ENCODE results near the gene TMEM135.

The TMEM135 gene

DNA sequence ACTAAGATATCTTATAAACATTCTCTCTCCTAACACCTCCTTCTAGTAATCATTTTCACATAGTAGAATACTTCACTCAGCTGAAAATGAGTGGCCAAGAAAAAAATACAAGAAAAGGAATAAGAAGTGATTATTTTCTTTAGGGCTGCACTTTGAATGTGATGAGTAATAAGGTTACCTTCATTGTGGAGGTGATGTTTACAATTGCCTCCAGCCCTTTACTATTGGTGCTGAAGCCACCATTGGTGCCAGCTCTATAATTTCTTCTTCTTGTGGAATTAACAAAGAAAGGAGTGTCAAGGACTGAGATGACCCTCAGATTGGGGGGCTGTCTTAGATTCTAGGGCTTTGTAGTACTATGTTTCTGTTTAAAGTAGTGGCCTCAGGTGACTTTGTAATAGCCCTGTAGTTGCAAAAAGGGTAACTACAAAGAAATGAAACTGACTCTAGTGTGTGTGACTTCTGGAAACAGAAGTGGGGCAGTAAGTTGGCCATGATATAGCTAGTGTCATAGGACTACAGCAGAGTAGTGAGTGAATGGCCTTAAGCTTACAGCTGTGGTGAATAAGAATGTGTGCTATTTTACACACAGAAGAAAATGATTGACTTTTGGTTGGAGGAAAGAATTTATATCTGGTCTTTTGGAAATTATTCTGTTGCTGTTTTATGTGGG is 287.2 kb downstream of the TMEM135 start:
- Histone ChIP-seq H3K9me3 (ENCODE audit: insufficient read depth, low read length) (no peaks in the 10 kb centered on the region), H3K4me3 (ENCODE audit: insufficient read length, low read depth) (no peak overlapping the region), H3K9ac (ENCODE audit: insufficient read length, low read depth) (no peak overlapping the region), H3K36me3 (ENCODE audit: insufficient read depth, insufficient read length, low read length) (peaks cover 4% of the 10 kb centered on the region), H3K27me3 (ENCODE audit: insufficient read depth, insufficient read length) (no peaks in the 10 kb centered on the region), H3K4me1 (ENCODE audit: insufficient read depth, insufficient read length) (no peaks in the 10 kb centered on the region)
- DNase-seq (ENCODE audit: low read depth, low spot score) = no peak
- TF ChIP-seq SUZ12 (IDR thresholded peaks at IDR 0.05; ENCODE audit: extremely low read depth, insufficient read depth, insufficient read length) = no peak
- TF ChIP-seq YY1 (IDR thresholded peaks at IDR 0.05; ENCODE audit: insufficient read depth, insufficient read length) = no peak
- no peak for TF ChIP-seq ZNF274 (IDR thresholded peaks at IDR 0.05; ENCODE audit: low read depth, low read length)

DNA sequence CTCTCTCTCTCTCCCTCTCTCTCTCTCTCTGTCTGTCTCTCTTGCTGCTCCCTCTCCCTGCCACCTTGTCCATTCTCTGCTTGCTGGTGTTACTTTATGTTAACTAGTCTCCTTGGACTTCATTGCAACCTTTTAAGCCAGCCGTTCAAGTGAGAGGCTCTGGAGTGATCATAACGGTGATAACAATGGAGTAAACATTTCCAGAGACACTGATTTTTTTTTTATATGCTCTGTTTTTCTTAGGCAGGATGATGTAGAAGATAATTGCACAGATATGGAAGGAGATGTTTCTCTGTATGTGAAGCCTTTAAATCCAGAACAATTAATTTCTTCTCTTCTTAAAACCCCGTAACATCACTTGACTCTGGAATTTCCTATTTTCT is 287.7 kb downstream of the TMEM135 start:
- no peak for DNase-seq (ENCODE audit: low read depth, low spot score)
- H3K36me3 ChIP-seq (ENCODE audit: insufficient read depth, insufficient read length, low read length) = peaks cover 4% of the 10 kb centered on the region
- H3K9ac ChIP-seq (ENCODE audit: insufficient read length, low read depth) = no peak overlapping the region
- H3K4me3 ChIP-seq (ENCODE audit: insufficient read length, low read depth) = no peak overlapping the region
- TF ChIP-seq YY1 (IDR thresholded peaks at IDR 0.05; ENCODE audit: insufficient read depth, insufficient read length) = no peak
- TF ChIP-seq ZNF274 (IDR thresholded peaks at IDR 0.05; ENCODE audit: low read depth, low read length) = no peak
- no peak for TF ChIP-seq SUZ12 (IDR thresholded peaks at IDR 0.05; ENCODE audit: extremely low read depth, insufficient read depth, insufficient read length)
- H3K9me3 ChIP-seq (ENCODE audit: insufficient read depth, low read length) = no peaks in the 10 kb centered on the region
- no peaks in the 10 kb centered on the region for H3K4me1 ChIP-seq (ENCODE audit: insufficient read depth, insufficient read length)
- no peaks in the 10 kb centered on the region for H3K27me3 ChIP-seq (ENCODE audit: insufficient read depth, insufficient read length)

DNA sequence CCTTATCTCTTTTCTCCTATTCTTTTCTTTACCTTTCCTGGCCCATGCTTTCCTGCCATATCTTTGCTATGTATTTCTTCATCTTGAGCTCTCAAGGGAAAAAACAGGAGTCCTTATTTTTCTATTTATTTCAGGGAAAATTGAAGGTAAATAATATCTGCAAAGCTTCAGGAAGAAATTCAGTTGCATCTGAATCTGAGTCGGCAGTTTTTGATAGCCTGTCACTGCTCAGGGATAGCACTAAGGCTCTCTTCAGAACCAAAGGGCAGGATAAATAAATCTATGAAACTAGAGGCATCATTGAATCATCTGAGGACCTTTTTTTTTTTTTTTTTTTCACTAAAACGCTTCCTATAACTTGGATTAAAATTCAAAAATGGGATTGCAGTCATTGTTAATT is 288.9 kb downstream of the TMEM135 start:
- no peaks in the 10 kb centered on the region for H3K27me3 ChIP-seq (ENCODE audit: insufficient read depth, insufficient read length)
- no peaks in the 10 kb centered on the region for H3K4me1 ChIP-seq (ENCODE audit: insufficient read depth, insufficient read length)
- TF ChIP-seq YY1 (IDR thresholded peaks at IDR 0.05; ENCODE audit: insufficient read depth, insufficient read length) = no peak
- no peak for TF ChIP-seq ZNF274 (IDR thresholded peaks at IDR 0.05; ENCODE audit: low read depth, low read length)
- TF ChIP-seq SUZ12 (IDR thresholded peaks at IDR 0.05; ENCODE audit: extremely low read depth, insufficient read depth, insufficient read length) = no peak
- DNase-seq (ENCODE audit: low read depth, low spot score) = no peak
- H3K36me3 ChIP-seq (ENCODE audit: insufficient read depth, insufficient read length, low read length) = peaks cover 2% of the 10 kb centered on the region
- H3K9me3 ChIP-seq (ENCODE audit: insufficient read depth, low read length) = no peaks in the 10 kb centered on the region
- H3K4me3 ChIP-seq (ENCODE audit: insufficient read length, low read depth) = no peak overlapping the region
- H3K9ac ChIP-seq (ENCODE audit: insufficient read length, low read depth) = no peak overlapping the region

DNA sequence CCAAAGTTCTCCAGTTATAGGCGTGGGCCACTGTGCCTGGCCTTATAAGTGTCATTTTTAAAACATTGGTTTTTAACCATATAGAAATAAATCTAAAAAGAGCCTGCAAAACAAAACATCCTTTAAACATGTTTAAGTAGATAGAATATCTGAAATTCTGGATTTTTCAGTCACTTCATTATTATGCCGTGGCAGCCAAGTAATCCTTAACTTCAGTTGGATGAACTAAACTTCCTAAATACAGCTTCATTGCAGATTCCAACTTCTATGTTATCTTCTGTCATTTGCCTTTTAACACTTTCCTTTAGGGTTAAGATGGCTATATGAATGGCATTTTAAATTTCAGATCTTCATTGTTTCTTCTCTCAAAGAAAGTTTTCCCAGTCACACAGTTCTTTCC is 291.4 kb downstream of the TMEM135 start:
- no peaks in the 10 kb centered on the region for H3K27me3 ChIP-seq (ENCODE audit: insufficient read depth, insufficient read length)
- H3K9ac ChIP-seq (ENCODE audit: insufficient read length, low read depth) = no peak overlapping the region
- no peak overlapping the region for H3K4me3 ChIP-seq (ENCODE audit: insufficient read length, low read depth)
- H3K4me1 ChIP-seq (ENCODE audit: insufficient read depth, insufficient read length) = no peaks in the 10 kb centered on the region
- no peak for DNase-seq (ENCODE audit: low read depth, low spot score)
- H3K9me3 ChIP-seq (ENCODE audit: insufficient read depth, low read length) = no peaks in the 10 kb centered on the region
- no peak for TF ChIP-seq SUZ12 (IDR thresholded peaks at IDR 0.05; ENCODE audit: extremely low read depth, insufficient read depth, insufficient read length)
- no peak for TF ChIP-seq ZNF274 (IDR thresholded peaks at IDR 0.05; ENCODE audit: low read depth, low read length)
- no peak for TF ChIP-seq YY1 (IDR thresholded peaks at IDR 0.05; ENCODE audit: insufficient read depth, insufficient read length)
- H3K36me3 ChIP-seq (ENCODE audit: insufficient read depth, insufficient read length, low read length) = no peaks in the 10 kb centered on the region

DNA sequence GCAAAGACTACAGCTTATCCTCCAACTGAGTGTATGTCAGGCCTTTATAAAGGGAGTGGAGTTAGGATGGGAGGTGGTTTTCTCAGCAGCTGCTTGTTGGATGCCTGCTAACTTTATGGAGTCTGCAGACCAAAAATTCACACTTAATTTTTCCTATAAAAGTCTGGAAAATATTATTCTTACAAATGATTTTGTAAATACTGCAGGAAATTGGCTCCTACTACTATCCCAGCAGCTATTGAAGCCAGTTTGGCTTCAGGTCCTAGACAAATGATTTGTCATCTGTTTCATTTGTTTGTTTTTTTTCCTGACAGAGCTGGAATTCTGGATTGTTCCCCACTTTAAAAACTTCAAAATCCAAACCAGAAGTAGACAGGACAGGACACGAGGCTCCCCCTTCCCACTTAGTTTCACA is 292.5 kb downstream of the TMEM135 start:
- no peak for DNase-seq (ENCODE audit: low read depth, low spot score)
- no peaks in the 10 kb centered on the region for H3K36me3 ChIP-seq (ENCODE audit: insufficient read depth, insufficient read length, low read length)
- H3K9ac ChIP-seq (ENCODE audit: insufficient read length, low read depth) = no peak overlapping the region
- no peak overlapping the region for H3K4me3 ChIP-seq (ENCODE audit: insufficient read length, low read depth)
- no peaks in the 10 kb centered on the region for H3K9me3 ChIP-seq (ENCODE audit: insufficient read depth, low read length)
- TF ChIP-seq ZNF274 (IDR thresholded peaks at IDR 0.05; ENCODE audit: low read depth, low read length) = no peak
- TF ChIP-seq YY1 (IDR thresholded peaks at IDR 0.05; ENCODE audit: insufficient read depth, insufficient read length) = no peak
- TF ChIP-seq SUZ12 (IDR thresholded peaks at IDR 0.05; ENCODE audit: extremely low read depth, insufficient read depth, insufficient read length) = no peak
- no peaks in the 10 kb centered on the region for H3K4me1 ChIP-seq (ENCODE audit: insufficient read depth, insufficient read length)
- H3K27me3 ChIP-seq (ENCODE audit: insufficient read depth, insufficient read length) = no peaks in the 10 kb centered on the region

DNA sequence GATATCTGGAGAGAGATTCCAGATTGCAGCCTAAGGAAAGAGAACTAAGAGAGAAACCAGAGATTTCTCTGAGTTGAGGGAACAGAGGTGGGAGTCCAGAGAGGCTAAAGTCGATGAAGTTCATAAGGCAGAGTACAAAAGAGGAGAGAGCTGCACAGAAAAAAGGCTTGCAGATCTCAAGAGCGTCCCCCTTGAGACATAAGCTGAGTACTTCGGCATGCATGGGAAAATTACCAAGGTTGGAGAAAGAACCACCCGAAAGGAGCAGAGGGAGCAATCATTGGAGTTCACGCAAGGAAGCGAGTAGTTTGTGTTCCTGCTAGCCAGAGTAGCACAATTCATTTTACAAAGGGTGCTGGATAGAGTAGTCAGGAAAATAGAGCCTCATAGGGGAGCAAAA is 293.5 kb downstream of the TMEM135 start:
- DNase-seq (ENCODE audit: low read depth, low spot score) = no peak
- H3K27me3 ChIP-seq (ENCODE audit: insufficient read depth, insufficient read length) = no peaks in the 10 kb centered on the region
- TF ChIP-seq ZNF274 (IDR thresholded peaks at IDR 0.05; ENCODE audit: low read depth, low read length) (no peak), YY1 (IDR thresholded peaks at IDR 0.05; ENCODE audit: insufficient read depth, insufficient read length) (no peak), SUZ12 (IDR thresholded peaks at IDR 0.05; ENCODE audit: extremely low read depth, insufficient read depth, insufficient read length) (no peak)
- no peak overlapping the region for H3K9ac ChIP-seq (ENCODE audit: insufficient read length, low read depth)
- H3K36me3 ChIP-seq (ENCODE audit: insufficient read depth, insufficient read length, low read length) = no peaks in the 10 kb centered on the region
- H3K4me1 ChIP-seq (ENCODE audit: insufficient read depth, insufficient read length) = no peaks in the 10 kb centered on the region
- no peak overlapping the region for H3K4me3 ChIP-seq (ENCODE audit: insufficient read length, low read depth)
- H3K9me3 ChIP-seq (ENCODE audit: insufficient read depth, low read length) = no peaks in the 10 kb centered on the region

DNA sequence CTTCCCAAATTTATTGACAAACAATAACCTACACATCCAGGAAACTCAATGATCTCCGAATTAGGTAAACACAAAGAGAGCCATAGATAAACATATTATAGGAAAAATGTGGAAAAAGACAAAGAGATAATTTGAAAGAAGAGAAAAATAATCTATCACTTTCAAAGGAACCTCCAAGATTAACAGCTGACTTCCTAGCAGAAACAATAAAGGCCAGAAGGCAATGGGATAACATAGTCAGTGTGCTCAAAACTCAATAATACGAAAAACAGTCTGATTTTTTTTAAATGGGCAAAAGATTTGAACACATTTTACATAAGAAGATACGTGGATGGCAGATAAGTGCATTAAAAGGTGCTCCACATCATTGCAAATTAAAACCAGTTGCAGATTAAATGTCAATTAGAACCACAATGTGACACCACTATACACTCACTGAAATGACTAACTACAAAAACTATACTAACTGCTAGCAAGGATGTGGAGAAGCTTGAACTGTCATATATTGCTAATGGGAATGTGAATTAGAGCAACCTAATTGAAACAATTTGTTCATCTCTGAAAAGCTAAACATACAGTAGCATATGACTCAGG is 300.4 kb downstream of the TMEM135 start:
- Histone ChIP-seq H3K36me3 (ENCODE audit: insufficient read depth, insufficient read length, low read length) (no peaks in the 10 kb centered on the region), H3K4me3 (ENCODE audit: insufficient read length, low read depth) (no peak overlapping the region), H3K9me3 (ENCODE audit: insufficient read depth, low read length) (peaks cover 19% of the 10 kb centered on the region), H3K9ac (ENCODE audit: insufficient read length, low read depth) (no peak overlapping the region), H3K27me3 (ENCODE audit: insufficient read depth, insufficient read length) (no peaks in the 10 kb centered on the region), H3K4me1 (ENCODE audit: insufficient read depth, insufficient read length) (no peaks in the 10 kb centered on the region)
- no peak for DNase-seq (ENCODE audit: low read depth, low spot score)
- TF ChIP-seq SUZ12 (IDR thresholded peaks at IDR 0.05; ENCODE audit: extremely low read depth, insufficient read depth, insufficient read length) = no peak
- TF ChIP-seq YY1 (IDR thresholded peaks at IDR 0.05; ENCODE audit: insufficient read depth, insufficient read length) = no peak
- no peak for TF ChIP-seq ZNF274 (IDR thresholded peaks at IDR 0.05; ENCODE audit: low read depth, low read length)

Measured in NT2/D1 (cell line).